HG03066 (cell line): ENCODE results near the gene SUMO2.
A peak's percentile ranks its signal among the peaks of the same experiment; 100 is the strongest.
"Not testable (repeated sequence)": the region's sequence is repeated elsewhere in the genome, so short reads cannot be mapped to it uniquely, and the experiment has no call there.

Source experiments
- ATAC-seq: cut with Tn5 transposase; IDR thresholded peaks from one replicate; pipeline ENCODE4 v1.9.1; 2021; ENCODE audit warnings: low read depth; ENCODE audit not compliant: unreplicated experiment

SUMO2 gene

DNA sequence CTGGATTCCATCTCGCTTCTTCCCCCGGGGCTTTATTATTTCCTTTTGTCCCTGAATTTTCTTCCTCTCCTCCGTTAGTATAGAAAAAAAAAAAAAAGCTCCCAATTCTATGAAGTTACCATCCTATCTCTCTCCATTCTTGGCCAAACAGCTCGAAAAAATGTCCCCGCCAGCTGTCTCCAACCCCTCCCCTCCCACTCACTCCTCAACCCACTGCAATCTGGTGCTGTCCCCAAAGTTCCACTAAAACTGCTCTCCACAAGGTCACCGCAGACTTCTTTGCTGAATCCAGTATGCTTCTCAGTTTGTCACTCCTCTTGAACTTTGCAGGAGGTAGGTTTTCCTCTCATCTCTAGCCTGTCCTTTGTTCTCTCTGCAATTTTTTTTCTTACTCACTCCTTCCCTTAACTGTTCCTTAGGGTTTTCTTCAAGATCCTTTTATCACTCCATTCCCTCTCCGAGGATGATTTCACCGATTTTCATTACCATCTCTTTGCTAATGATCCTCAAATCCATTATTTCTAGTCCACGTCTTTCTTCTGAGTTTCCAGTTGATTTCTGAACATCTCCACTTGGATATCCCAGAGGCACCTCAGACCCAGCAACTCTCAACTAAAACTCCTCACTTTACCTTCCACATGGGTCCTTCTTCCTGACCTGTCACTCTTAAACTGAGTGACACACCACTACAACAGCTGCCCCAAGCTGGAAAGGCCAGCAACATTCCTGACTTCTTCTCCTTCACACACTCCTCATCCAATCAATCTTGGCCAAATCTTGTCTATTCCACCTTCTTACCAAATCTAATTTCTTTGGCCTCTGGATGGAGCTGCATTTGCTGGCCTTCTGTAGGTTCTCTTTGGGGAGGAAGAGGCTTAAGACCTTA lies 1.5 kb upstream of the SUMO2 start:
- ATAC-seq, result no peak

DNA sequence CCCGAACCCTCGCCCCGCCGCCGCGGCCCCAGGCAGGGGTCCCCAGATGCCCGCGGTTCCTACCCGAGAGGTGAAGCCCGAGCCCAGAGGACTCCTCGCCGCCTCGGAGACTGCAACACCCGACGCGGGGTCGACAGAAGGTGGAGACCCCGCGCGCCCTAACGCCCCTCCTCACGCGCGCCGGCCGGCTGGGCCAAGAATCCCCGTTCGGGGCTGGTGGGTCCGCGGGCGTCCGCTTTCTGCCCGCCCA lies 515 bp downstream of the SUMO2 start:
- ATAC-seq, result peak; percentile 10

DNA sequence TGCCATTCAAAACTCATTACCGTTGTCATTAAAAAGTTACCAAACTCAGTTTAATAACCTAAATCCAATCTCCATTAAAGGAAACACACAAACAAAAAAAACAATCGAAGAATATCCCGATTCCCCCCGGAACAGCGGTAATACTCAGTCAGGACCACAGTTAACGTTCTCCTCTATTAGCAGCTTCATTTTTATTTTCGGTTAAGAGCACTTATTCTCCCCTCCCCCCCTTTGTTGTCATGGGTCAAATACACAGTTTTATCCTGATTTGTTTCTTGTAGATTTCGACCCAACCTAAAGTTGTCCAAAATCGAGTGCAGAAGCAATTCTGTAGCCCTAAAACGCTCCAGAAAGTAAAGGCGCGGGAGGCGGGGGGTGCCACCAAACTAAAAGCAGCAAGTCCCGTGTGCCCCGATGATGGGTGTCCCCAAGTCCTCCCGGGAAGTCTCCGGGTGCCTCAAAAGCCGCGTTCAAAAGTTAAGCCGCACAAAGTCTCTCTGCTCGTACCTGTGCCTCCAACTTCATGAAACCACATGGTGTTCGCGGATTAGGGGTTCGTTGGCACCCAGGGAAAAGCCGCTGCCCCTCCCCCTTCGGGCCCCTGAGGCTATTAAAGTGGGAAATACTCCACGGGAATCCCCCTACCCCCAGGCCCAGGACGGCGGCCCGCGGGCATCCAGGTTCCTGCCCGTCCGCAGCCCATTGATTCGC lies 996 bp downstream of the SUMO2 start:
- no peak for ATAC-seq

DNA sequence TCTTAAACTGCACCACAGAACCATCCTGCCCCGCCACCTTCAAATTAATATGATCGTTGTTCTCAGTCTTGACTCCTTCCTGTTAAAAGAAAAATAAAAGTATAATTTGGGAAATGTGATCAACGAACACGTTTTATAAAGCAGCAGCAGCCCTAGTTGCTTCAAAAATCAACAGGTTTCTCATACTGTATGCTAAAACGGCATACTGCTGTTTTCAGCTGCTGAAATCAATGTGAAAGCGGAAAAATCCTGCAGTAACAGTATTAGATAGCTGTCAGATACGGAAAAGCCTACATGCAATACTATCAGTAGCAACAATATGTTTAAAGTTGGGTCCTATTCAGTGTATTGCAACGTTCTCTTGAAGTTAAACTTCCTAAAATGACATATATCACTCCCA lies 1.6 kb downstream of the SUMO2 start:
- no peak for ATAC-seq

DNA sequence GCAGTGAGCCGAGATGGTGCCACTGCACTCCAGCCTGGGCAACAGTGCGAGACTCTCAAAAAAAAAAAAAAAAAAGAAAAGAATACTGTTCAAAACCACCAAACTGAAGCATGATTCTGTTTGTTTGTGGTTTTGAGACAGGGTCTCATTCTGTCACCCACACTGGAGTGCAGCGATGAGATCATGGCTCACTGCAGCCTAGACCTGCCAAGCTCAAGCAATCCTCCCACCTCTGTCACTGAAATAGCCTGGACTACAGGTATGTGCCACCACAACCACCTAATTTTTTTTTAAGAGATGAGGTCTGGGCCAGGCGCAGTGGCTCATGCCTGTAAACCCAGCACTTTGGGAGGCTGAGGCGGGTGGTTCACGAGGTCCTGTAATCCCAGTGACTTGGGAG lies 4.3 kb downstream of the SUMO2 start:
- ATAC-seq, result no peak

DNA sequence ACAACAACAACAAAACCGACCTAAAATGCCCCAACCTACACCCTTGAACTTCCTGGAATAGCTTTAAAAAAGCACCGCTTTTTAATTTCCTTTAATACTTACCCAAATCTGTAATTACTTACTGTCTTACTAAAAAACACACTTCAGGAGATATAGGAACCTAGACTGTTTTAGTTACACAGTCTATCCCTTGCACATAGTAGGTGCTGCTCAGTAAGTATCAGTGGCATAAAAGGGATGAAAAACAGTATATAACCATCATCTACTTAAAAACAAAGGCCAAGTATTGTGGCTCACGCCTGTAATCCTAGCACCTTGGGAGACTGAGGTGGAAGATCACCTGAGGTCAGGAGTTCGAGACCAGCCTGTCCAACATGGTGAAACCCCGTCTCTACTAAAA lies 6.1 kb downstream of the SUMO2 start:
- ATAC-seq, result no peak

DNA sequence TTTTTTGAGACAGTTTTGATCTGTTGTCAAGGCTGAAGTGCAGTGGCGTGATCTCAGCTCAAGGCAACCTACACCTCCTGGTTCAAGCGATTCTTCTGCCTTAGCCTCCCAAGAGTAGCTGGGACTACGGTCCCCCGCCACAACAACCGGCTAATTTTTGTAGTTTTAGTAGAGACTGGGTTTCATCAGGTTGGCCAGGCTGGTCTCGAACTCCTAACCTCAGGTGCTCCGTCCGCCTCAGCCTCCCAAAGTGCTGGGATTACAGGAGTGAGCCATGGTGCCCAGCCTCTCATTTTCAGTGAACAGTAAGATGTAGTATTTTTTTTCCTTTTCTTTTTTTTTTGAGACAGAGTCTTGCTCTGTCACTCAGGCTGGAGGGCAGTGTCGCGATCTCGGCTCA lies 7.8 kb downstream of the SUMO2 start:
- ATAC-seq, result no peak

DNA sequence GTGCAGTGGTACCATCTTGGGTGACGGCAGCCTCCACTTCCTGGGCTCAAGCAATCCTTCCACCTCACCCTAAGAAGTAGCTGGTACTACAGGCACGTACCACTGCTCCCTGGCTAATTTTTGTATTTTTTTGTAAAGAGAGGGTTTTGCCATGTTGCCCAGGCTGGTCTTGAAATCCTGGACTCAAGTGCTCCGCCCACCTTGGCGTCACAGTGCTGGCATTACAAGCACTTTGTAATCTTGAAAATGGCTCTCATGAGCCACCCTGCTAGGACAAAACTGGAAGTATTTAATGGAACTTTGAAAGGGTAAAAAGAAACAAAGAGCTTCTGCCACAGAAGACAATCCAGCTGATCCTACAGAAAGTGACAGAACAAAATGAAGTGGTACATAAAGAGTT lies 9.2 kb downstream of the SUMO2 start:
- no peak for ATAC-seq

DNA sequence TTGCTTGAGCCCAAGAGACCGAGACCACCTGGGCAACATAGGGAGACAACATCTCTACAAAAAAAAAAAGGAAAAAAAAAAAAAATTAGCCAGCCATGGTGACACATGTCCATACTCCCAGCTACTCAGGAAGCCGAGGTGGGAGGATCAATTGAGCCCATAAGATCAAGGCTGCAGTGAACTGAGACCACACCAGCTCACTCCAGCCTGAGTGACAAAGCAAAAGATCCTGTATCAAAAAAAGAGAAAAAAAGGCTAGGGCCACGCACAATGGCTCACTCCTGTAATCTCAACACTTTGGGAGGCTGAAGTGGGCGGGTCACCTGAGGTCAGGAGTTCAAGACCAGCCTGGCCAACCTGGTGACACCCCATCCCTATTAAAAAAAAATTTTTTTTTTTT lies 13.8 kb downstream of the SUMO2 start:
- no peak for ATAC-seq

DNA sequence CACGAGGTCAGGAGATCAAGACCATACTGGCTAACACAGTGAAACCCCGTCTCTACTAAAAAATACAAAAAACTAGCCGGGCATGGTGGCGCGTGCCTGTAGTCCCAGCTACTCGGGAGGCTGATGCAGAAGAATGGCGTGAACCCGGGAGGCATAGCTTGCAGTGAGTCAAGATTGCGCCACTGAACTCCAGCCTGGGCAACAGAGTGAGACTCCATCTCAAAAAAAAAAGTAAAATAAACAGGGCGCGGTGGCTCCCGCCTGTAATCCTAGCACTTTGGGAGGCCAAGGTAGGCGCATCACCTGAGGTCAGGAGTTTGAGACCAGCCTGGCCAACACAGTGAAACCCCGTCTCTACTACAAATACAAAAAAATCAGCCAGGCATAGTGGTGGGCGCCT lies 18.2 kb downstream of the SUMO2 start:
- ATAC-seq, result not testable (repeated sequence)

DNA sequence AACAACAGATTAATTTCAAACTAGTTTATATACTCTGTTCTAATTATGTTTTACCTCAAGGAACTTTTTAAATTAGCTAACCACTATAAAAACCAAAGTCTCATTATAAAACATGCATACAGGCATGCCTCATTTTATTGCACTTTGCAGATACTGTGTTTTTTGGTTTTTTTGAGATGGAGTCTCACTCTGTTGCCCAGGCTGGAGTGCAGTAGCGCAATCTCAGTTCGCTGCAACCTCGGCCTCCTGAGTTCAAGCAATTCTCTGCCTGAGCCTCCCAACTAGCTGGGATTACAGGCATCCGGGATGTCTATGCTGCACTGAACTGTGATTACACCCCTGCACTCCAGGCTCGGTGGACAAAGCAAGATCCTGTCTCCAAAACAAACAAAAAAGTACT lies 19.7 kb downstream of the SUMO2 start:
- ATAC-seq, result no peak

DNA sequence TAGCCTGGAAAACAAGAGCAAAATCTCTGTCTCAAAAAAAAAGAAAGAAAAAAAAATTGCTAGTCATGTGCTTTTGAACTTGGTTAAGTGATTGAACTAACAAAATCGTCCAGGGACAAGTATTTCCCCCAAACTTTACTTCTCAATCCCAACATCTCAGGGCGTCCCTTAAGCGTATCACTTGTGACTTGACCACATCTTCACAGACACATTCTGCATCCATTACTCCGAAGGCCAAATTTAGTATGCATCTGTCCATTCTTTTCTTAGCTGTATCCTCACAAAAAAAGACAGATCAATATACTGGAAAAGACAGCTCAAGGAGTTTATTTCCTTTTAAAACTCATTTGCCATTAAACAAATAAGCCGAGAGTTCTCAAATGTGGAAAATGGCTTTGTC lies 22.5 kb downstream of the SUMO2 start:
- ATAC-seq, result no peak

DNA sequence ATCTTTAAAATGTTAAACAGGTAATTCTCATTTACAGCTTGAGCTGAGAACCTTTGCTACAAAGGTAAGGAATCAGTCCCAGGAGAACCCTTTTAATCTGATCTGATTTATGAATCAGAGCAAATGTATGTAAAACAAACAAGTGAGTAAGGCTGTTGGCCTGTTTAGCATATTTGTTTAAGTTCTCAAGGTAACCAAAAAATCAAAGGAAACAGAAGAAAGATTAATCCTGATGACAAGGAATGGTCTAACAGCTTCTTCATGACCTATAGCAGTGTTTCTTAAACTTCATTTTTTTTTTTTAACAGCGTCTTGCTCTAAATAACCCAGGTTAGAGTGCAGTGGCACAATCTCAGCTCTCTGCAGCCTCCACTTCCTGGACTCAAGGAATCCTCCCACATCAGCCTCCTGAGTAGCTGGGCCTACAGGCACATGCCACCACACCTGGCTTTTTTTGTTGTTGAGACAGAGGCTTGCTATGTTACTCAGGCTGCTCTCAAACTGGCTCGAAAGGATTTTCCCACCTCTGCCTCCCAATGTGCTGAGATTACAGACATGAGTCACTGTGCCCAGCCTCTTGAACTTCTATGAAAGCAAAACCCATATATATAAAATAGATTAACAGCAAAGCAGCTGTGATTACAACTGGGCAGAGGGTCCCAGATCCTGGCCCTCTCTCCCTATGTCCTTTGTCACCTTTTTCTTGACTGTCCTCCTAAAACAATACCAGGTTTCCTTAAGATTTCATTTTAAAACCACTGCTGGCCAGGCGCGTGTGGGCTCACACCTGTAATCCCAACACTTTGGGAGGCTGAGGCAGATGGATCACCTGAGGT lies 23.3 kb downstream of the SUMO2 start:
- no peak for ATAC-seq

DNA sequence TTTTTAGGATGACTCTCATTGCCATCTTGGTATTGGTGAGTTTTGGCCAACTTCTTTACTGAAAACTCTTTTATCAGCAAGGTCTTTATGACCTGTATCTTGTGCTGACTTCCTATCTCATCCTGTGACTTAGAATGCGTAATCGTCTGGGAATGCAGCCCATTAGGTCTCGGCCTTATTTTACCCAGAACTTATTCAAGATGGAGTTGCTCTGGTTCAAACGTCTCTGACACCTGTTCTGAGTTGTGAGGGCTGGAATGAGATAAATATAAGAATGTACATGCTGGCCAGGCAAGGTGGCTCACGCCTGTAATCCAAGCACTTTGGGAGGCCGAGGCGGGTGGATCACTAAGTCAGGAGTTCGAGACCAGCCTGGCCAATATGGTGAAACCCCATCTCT lies 24.3 kb downstream of the SUMO2 start:
- not testable (repeated sequence) for ATAC-seq

DNA sequence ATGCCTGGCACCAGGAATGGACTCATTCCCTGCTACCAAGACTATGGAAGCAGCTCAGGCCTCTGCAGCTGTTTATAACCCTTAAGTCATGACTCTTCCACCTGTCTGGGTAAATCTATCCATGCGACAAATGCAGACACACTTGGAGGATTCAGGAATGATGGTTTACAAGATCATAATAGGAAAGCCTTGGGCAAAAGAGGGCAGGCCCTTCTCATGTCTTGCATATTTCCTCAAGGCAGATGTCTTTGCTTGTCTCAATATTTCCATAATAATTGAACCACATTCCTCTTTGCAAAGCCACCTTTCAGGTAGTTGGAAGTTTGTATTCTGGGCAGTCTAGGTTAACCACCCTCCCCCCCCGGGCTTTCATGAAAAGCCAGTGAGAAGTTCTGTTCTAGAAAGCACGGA lies 27.6 kb downstream of the SUMO2 start:
- no peak for ATAC-seq

DNA sequence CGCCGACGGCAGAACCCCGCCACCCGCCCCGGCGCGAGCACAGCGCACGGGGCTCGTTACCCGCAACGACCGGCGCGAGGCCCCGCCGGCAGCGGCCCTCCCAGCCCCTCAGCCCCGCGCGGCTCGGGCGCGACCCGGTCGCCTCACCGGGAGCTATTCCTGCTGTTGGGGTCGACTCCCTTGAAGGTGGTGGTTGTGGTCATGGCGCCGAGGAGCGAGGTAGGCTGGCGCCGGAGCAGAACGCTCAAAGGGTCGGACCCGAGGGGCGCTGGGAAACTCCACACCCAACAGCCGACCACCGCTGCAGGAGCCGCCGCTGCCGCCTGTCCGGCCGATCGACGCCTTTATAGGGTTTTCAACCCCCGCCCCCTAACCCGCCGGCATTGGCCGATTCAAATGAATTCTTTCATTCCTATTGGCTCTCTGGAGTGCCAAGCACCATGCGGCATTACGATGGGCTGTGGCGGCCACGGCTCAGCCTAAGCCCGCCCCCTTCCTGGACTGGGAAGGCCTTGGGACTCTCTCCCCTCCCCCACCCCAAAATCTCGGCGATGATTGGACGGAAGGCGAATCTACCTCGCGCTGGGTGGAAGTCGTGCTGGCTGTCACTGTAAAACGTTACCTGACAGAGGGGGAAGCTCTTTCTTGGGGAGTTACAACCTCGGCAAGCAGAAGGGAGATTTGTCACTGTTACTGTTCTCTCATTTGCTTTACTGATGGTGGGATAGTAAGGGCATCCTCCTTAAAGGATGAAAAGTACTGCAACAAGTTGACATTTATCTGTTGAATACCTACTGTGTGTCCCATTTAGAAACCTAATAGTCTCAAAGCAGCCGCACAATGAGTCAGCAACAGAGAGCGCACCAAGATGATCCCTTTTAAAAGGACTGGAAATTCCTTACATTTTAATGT lies 28.3 kb downstream of the SUMO2 start, which contains the start of gene JPT1:
JPT1 (minus strand) TSS at position 318 of the 912 bp plus-strand sequence; CDS start at position 203, 115 bp downstream.
- peak; percentile 90 for ATAC-seq

DNA sequence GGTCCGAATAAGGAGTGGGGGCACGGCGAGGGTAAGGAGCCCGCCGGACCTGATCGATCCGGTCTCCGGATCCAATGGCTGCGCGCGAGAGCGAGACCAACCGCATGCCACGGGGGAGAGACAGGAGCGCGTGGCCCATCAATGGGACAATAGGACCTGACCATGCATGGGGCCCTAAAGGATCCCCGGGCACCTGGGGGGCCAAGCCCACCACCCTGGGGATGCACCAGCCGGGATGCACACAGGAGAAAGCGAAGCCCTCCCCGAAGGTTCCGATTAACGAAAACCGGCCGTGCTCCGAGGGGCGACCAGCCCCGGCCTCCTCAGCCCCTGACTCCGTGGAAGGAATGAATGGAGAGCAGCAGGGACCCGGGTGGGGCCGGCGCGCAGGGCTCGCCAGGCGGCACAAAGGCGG lies 29.0 kb downstream of the SUMO2 start:
- ATAC-seq, result peak; percentile 12

DNA sequence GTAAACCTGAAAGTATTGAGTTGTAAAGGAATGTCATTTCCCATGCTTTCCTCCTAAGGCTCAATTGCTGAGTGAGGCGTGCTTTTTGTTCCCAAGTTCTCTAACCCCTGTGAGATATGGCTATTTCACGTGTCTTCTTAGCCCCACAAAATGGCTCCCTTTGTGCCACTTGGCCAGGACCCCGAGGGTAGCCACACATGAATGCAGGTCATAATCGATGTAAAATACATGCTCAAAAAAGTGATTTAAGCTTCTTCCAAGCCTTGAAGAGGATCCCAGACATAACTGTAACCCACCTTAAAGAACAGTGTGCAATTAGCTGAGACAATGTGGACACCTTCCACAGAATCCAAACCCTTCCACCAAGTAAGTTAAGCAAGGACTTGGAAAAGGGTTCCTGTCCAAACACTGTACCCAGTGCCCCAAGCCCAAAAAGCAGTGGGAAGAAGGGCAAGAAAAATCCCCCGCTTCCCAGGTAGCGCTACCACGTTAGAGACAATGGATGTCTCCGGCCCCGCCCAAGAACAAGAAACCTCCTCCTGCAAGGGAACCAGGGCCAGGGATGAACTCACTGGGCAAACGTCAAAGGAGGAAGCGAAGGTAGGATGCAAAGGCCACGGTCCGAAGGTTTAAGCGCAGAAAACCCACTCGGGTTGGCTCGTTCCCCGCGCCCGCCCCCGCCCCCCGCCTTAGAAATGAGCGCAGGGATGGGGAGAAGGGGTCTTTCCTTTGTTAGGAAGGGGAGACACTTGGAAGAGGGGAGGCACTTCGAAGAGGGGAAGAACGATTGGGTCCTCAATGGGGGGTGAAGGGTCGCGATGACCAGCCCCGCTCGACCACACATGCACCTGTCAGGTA lies 29.6 kb downstream of the SUMO2 start:
- no peak for ATAC-seq

DNA sequence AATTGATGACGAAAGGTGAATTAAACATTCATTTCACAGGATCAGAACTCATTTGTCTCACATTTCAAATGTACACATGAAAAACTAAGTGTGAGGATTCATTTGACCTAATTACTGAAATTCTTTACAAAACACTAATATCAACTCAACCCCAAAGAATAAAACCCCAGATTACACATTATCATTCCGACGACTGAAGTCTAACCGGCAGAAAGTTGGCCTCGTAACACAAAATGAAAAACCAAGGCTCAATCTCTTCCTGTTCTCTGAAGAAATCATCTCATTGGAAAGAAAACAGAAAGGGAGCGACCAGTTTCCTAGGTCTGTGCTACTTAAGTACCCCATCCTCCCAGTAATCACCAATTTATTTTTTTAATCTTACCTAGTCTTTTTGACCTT lies 30.2 kb downstream of the SUMO2 start:
- no peak for ATAC-seq
